GM21723 (cell line): ENCODE measurements around the gene TRPM3.

Experiments used
- ATAC-seq: cut with Tn5 transposase; IDR thresholded peaks from one replicate; pipeline ENCODE4 v1.9.1; 2021; ENCODE audit warnings: mild to moderate bottlenecking, moderate library complexity; ENCODE audit not compliant: unreplicated experiment

The TRPM3 gene

DNA sequence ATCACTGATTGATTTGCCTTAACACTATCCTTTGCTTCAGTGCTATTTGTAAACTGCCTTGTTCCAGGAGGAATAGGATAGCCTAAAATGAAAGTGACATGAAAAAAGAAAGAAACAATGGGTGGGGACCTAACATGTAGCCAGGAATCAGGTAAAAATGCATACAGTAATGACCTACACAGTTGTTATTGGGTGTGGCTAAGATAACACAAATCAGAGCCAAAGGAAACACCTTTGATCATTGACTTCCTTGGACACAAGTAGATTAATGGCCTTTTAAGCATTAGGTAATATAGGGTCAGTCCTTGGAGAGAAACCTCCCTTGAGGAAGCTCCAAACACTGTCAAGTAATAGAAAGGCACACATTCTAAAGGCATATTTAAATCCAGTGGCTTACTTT, 220.4 kb downstream of the TRPM3 start:
- no peak for ATAC-seq

DNA sequence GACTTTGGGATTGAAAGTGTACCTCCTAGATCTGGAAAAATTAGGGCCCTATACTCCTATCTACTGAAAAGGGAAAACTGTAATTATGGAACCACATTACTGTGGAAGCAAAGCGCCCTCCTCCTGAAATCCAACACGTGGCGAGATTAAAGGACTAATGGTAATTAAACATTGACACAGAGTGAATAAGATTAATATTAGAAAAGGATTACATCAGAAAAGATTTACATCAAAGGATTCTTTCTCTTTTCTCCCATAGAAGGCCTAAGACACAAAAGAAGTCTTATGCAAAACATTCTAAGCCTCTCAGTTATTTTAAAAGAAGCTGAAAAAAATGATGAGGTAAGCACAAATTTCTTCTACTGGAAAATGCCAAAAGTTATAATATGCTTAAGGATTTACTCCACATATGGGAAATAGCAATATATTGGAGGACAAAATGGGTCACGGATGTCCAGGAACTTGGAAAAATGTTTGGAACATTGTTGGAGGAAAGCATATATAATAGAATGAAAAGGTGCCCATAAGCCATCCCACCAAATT, 227.8 kb downstream of the TRPM3 start:
- no peak for ATAC-seq

DNA sequence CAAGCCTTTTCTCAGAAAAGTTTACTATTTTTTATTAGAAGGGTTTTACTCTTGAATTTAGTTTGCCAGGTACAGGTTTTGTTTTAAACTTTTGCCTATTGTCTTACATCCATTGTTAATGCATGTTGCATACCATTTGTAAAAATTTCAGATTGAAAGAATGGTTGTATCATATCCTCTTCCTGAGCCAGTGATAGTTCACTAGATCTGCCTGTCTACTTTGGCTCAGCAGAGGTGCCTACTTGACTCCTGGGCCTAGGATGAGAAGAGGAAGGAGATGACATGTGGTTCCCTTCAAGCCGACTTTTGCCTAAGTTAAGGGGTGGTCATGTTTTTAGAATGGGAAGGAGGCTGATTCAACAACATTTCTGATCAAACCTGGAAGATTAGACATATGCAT, 232.9 kb downstream of the TRPM3 start:
- ATAC-seq: no peak

DNA sequence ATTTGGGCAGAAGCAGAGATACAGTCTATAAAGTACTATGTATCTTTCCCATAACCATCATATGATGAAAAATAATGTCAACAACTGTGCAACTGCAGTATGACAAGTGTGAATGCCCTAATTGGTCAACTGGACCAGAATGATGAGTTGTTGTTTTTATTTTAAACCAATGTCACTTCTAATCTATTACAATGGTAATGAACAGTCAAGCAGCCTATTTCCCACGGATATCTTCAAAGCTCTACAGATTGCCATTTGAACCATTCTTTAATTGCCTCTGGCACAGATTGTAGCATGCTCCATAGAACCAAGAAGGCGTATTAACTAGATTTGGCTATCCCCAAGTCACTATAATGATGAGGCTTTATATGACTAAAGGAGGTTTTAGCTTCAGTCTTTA, 233.6 kb downstream of the TRPM3 start:
- ATAC-seq: no peak

DNA sequence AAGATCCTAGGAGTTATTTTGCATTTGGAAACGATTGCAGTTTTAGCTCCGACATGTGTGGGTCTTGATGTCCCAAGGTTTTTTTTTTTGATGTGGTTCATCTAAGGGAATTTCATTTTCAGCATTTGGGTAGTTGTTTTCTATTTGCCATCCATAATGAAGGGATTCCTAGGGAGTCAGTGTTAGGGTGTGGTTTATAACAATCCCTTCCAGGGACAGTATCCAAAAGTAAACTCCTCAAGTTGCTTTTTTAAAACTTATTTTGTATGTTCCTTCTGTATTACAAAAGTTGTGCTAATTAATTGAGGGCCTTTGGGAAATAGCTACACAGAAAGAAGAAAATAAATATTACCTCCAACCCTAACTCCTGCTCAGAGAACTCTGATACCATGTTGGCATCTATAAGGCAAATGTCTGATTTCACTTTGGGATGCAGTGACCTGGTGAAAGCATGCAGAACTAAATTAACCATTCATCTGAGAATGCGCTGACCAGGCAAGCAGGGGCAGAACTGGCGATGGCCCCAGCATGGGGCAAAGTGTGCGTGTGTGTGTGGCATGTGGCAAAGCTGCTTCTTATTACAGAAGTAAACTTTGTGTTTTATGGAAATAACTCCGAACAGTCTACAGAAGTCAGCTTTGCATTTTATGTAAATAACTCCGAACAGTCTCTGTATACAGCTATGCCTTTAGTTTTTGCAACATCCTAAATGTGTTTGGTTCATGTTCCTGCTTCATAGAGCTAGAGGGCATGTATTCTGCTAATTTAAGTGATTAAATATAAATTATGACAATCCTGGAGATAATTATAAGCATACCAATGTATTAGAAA, 237.2 kb downstream of the TRPM3 start:
- ATAC-seq: no peak

DNA sequence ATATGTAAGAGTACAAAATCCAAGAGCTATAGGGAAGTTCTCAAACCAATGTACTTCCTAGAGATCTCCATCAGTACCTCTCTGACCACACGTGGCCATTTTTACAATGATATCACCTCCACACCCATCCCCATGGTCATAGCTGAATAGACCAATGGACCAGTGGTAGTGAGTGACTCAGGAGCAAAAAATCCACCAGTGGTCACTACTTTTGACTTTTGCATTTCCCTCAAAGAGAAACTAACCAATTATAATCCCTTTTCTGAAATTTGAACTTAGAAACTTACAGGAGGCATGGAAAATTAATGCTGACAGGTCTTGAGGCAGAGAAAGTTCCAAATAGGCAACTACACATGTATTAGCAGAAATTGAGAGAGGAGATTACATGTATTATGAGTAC, 238.4 kb downstream of the TRPM3 start:
- no peak for ATAC-seq

DNA sequence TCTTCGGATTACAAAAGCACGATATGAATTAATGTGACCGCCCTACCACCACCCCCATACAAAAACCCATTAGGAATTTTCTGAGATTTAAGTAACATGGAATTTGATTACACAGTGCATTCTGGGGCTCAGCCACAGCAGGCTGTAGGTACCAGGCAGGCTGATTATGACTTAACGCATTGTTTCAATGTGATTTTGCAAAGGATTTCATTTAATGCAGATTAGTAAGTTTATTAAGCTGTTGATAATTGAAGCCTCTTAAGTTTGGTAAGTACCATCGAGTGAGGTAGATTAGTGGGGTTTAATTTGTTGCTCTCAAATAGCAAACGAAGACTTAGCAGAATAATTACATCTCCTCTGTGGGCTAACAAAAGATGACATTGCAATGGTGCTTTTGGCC, 240.1 kb downstream of the TRPM3 start:
- no peak for ATAC-seq

DNA sequence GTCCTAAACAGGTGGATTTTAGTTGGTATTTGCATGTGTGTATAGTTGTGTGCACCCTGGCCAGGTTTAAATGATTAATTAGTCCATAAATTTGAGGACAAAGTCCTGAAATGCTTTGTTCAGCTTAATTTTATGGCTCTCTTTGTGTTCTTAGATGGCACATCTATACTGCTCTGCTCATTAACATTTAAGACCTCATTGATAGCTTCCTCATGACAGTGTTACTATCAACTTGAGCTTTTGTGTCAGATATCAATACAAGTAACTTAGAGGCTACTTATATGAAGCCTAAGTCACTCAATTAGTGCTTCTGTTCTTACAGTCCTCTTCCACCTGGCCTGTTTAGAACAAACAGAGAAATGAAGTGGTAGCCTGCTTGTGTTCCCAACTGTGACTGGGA, 240.9 kb downstream of the TRPM3 start:
- ATAC-seq: no peak

DNA sequence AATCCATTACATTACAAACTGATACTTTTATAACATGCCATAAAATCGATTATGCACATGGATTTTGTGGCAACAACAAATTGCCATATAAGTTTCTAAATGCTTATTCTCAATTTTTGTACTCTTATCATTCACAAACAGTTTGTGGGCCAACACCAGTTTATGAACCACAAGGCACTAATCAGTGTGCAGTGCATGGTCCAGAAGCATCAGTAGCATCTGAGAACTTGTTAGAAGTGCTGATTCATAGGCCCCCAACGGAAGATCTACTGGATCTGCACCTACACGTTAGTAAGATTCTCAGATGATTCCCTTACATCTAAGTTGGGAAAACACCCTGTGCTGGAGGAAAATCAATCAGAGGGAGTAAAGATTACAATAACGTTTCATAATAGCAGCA, 242.8 kb downstream of the TRPM3 start:
- no peak for ATAC-seq

DNA sequence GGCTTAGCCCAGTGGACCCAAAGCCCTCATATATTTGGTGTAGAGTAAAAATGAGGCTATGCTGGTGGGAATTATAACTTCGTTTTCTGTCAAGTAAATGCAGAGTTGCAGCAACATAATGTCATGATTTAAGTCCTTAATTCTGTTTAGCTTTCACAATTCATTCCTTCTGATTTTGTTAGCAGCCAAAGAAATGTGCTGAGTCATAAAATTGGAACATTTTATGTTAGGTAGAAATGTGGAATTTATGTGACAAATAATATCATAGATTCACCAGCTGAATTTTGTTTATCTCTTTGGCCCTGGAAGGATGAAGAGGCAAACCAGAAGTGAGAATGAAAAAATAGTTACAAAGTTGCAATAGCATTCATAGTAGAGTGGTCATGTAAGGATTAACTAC, 247.0 kb downstream of the TRPM3 start:
- ATAC-seq: no peak

DNA sequence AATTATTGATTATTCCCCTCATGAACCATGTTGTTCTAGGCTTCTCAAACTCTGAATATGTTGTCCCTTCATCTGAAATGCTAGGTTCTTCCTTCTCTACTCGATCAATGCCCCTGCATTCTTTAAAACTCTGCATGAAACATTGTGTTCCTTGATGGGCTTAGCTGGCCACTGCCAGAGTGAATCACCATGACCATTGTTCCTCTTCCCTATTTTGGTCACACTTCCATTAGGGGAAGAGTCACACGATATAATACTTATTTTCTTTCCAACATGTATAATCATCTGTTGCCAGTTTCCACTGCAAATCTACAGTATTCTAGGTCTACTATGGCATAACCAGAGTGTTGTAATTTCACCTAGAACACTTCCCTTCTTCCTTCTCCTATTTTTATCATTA, 247.9 kb downstream of the TRPM3 start:
- ATAC-seq: no peak

DNA sequence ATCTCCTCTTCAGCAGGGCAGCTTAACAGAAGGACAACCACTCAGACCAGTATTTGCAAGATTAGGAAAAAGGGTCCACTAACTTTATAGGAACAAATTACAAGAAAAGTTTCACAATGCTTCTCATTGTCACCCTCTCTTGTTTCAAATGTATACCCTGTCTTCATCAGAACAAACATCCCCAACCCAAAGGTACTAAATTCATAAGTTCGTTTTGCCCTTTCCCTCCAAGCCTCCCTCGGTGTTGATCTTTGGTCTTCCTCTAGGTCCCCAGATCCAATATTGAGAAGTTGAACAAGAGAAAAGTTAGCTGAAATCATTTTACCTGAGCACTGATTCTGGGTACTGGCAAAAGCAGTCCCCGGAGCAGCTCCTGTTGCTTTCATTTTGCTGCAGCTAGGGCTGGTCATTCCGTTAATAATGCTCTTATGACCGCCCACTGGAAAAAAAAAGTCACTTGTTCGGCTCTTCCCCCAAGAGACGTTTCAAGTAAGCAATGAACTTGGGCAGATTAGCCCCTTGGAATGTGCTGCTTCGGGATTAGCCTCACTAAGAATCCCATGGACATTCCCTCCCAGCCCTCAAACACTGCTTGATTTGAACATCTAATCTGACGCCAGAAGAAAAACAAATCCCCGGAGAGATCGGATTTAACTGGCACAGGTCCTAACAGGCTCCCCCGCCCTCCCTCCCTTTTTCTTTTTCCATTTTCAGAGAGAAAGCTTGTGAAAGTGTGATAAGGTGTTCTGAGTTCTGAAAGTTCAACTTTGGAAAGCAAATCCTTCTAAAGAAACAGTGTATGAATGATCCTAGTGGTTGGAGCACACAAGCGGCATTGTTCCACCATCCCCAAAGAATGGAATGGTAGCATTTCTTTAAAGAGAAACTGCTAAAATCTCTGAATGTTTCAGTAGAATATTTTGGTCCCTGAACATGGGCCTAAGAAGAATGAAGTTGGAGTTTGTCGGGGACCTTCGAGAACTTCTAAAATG, 252.5 kb downstream of the TRPM3 start:
- ATAC-seq: no peak

DNA sequence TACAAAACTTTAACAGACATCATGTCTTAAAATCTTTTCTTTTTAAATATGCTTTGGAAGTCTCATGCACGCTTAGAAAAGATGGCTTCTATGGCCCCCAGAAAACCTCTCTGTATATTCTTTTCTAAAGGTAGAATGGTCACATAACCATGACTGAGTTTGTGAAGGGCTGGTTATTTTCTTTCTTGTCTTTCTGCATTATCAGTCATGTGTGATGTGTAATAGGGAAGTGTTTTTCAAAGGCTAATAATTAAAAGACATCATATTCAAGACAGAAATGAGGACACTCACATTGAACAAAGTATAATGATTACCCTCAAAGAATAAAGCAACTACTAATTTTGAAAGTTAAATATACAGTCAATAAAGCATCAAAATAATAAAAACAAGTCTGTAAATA, 253.4 kb downstream of the TRPM3 start:
- no peak for ATAC-seq

DNA sequence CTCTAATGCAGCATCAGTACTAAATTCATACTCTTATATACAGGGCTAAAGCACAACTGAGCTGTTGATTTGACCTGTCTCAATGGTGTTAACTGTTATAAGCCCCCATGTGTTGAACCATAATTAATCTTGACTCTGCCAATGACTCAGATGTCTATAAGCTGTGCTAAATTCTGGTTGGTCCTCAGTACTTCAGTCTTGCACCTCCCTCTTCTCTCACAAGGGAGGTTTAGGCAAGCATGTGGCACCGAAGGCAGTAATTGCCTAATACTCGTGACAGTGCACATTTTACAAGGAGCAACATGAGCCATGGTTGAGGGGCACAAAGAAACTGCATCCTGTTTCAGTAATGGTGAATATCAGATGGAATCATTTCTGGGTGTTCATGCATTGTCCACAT, 255.9 kb downstream of the TRPM3 start:
- ATAC-seq: no peak

DNA sequence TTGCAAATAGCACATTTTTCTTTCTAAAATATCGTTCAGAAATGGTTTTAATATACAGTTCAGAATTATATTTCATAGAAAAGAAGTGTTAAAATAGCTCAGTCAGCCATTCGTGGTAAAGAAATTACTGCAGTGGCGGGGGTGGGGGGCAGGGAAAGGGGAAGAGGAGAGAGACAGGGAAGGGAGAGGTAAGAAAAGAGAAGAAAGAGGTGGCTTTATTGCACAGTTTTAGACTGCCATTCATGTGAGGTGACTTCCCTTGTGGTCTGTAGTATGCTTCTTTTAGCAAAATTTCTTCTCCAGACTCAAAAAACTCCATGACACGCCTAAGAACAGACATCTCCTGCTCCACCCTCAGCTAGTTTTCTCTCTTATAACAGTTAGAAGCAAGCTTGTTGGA, 259.6 kb downstream of the TRPM3 start:
- ATAC-seq: no peak

DNA sequence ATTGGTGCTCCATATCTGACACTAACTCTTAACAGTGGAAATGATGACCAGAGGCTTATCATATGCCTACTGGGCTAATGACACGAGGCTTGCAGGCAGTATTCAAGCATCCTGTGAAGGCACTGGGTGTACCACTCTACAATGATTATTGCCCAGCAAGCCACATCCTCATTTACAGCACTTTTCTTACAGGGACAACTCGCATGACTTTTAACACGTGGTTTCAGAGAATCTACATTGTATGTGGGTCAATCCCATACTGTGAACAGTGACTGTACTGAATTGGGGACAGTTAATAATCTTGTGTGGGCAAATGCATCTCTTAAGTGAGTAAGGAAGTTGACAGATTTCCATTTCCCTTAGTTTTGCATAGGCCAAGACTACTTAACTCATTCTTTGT, 260.0 kb downstream of the TRPM3 start:
- ATAC-seq: no peak

DNA sequence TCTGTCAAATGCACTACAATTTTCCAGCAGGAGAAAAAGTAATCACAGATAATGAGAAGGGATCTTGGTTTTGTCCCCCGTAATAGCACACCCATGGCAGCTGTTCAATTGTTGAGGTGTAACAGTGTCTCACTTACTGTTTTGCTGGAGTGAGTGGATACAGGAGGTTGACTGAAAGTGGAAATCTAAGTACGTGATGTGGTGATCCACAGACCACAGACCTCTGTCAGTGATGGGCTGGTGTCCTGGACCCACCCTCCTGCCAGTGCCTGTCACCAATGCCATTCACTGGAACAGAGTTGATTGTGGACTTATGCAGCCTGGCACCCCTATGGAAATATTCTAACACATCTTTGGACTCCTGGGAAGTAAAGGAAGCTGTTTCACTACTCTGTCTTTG, 261.7 kb downstream of the TRPM3 start:
- ATAC-seq: no peak

DNA sequence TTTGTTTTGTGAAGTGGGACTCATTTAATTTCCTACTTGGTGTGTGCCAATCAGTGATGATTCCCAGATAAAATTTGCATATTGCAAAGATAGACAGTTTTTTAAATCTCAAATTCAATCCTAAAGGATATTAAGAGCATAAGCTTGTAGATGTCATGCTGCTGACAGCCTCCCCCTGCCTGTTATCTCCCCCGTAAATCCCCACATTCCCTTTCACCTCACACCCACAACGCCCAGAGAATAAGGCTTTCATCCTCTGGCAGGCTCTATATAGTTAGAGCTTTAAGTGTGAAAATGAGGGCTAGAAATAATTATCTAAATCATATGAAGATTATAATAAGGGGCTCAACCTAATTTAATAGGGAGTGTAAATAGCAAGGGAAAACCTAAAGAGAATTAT, 265.0 kb downstream of the TRPM3 start:
- no peak for ATAC-seq

DNA sequence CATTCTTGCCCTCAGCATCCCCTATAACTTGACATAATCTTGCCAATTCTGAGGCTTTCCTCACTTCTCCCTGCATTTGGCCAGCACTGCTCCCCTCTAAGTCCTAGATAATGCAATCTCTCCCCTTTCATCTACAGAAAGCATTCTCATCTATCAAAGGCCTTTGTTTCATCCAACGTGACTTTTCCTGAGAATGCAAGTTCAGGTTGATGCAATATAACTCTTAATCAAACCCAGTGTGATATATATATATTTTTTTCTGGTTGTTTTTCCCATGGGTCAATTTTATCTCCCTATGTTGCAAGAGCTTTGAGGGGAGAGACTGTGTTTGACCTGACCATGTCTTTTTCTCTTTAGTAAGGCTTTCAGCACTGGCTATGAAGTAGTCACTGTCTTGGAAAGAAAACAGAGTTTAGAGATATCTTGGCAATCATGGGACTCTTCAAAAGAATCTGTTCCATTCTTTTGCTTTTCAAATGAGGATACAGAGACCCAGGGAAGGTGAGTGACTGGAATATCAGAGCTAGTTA, 268.6 kb downstream of the TRPM3 start:
- ATAC-seq: no peak

DNA sequence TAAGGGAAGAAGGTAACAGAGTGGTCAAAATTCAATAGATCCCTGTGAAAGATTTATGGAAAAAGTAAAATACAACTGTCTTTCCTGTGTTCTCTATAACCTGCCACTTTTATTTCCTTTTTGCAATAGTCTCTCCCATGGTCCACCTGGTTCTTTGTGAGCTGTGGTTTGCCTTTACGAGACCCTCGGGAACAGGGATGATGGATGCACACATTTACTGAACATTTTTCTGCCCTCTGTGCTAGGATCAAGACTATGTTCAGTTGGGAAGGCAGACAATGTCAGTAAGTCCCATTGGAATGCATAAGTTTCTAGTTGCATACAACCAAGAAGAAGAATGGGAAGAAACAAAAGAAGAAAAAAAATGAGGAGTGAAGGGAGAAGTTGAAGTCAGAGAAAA, 281.2 kb downstream of the TRPM3 start:
- ATAC-seq: no peak

DNA sequence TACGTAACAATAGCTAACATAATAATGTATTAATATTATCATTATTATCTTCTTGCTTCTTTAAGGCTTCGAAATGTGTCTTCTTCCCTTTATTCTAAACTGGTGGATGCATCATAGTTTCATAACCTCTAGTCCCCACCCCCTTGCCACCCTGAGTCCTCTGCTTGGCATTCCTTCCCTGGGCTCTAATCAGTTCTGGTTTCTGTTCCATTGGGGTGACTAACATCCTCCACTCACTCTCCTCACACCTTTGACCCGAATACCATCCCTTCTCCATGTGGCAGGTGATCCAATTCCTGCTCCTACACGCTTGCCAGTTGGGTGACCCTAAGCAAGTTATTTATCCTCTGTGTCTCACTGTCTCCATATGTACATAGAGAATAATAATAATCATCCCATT, 286.1 kb downstream of the TRPM3 start:
- no peak for ATAC-seq

DNA sequence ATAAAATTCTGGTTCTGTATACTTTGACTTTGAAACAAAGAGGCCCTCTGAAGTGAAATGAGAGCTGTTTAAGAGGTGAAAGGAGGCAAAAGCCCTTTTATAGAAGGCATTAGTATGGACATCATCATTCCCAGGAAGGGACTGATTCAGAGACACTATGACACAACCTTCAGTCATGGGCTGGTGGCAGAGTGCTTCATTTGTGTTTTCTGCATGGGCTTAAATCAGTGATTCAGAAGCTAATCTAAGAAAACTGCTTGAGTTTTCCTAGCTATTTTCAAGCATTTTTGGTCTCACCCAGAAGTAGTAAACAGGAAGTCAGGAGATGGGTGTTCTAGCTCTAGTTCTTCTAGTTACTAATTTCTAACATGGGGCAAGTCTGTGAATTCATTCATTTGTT, 288.9 kb downstream of the TRPM3 start:
- no peak for ATAC-seq
